Adrenal gland (tissue), 5 donors: Measurements from ENCODE around the gene USPL1.

Experiments used
- POLR2A ChIP-seq, 2 donors: fragments of 450-650 bp; IDR thresholded peaks; one replicate each; pipeline ENCODE4 v1.6.1; 2017; ENCODE audit warnings: antibody characterized with exemption in 2 of 2, mild to moderate bottlenecking in 2 of 2, moderate library complexity in 1 of 2
- TF ChIP-seq, protein P1 (sequence below), 6 experiments: fragments of 450-650 bp in 4 of 6; fragments of 200-600 bp in 2 of 6; sonication (generic) in 1 of 6; IDR thresholded peaks; 1 replicate in 5 of 6; 2 replicates in 1 of 6; pipeline versions ENCODE4 v1.5.1 to v1.8.0; 2016 to 2021; ENCODE audit warnings: antibody characterized with exemption in 6 of 6, mild to moderate bottlenecking in 2 of 6, moderate library complexity in 1 of 6
- donor health status: DM: no; HTN: no; CAD: no.

DNA sequence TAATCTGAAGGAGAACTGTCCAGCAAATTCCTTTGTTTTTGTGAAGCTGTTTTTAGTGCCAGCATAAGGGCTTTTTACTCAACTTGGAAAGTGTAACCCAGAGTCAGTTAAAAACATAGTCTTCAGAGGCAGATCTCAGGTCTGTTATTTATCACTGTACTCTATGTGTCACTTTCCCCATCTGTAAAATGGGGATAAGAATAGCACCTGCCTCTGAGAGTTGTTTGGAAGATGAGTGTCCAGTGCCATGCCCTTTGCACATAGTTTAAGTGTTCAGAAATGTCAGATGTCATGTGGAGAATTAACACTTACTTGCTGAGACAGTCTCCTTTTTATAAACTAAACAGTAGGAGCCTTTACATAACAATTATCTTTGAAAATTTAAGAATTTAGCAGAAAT lies 27.9 kb downstream of the USPL1 start:
- TF ChIP-seq, protein P1, sequence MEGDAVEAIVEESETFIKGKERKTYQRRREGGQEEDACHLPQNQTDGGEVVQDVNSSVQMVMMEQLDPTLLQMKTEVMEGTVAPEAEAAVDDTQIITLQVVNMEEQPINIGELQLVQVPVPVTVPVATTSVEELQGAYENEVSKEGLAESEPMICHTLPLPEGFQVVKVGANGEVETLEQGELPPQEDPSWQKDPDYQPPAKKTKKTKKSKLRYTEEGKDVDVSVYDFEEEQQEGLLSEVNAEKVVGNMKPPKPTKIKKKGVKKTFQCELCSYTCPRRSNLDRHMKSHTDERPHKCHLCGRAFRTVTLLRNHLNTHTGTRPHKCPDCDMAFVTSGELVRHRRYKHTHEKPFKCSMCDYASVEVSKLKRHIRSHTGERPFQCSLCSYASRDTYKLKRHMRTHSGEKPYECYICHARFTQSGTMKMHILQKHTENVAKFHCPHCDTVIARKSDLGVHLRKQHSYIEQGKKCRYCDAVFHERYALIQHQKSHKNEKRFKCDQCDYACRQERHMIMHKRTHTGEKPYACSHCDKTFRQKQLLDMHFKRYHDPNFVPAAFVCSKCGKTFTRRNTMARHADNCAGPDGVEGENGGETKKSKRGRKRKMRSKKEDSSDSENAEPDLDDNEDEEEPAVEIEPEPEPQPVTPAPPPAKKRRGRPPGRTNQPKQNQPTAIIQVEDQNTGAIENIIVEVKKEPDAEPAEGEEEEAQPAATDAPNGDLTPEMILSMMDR (IDR thresholded peaks at IDR 0.05): no peak
- no peak for TF ChIP-seq POLR2A (IDR thresholded peaks at IDR 0.05)
